ENCODE results near the gene ALDOC.

The ALDOC gene

GRCh38 chr17:28597606-28598383 is 21.1 kb upstream of the ALDOC start:
- peak overlapping the region; percentile 70 for H3K27ac ChIP-seq (ENCODE audit: low read depth, low read length, poor library complexity, severe bottlenecking)
- H3F3A ChIP-seq (ENCODE audit: insufficient read depth, low read length): no peaks in the 10 kb centered on the region
- no peak for TF ChIP-seq CTCF (IDR thresholded peaks at IDR 0.05; ENCODE audit: low read length)
- TF ChIP-seq EZH2 (IDR thresholded peaks at IDR 0.05; ENCODE audit: borderline replicate concordance, low read length): no peak
- no peaks in the 10 kb centered on the region for H3K27me3 ChIP-seq (ENCODE audit: insufficient read depth, low read length)
- no peaks in the 10 kb centered on the region for H3K9me3 ChIP-seq (ENCODE audit: low read length)
- peak overlapping the region; percentile 88 for H3K9ac ChIP-seq (ENCODE audit: low read length)
- H3K4me1 ChIP-seq (ENCODE audit: insufficient read depth, low read length, severe bottlenecking): peaks cover 19% of the 10 kb centered on the region
- no peaks in the 10 kb centered on the region for H4K20me1 ChIP-seq (ENCODE audit: insufficient read depth, low read length)
- peak overlapping the region; percentile 84 for H3K4me3 ChIP-seq (ENCODE audit: low read depth, low read length, poor library complexity, severe bottlenecking)
- H3K9me2 ChIP-seq (ENCODE audit: low read depth, low read length): no peaks in the 10 kb centered on the region
- H2AFZ ChIP-seq (ENCODE audit: low read length): no peak overlapping the region
- peaks cover 30% of the 10 kb centered on the region for H3K36me3 ChIP-seq (ENCODE audit: insufficient read depth, low read length)
- peak overlapping the region; percentile 97 for H3K4me2 ChIP-seq (ENCODE audit: low read length)
- peaks cover 14% of the 10 kb centered on the region for H3K79me2 ChIP-seq (ENCODE audit: insufficient read depth, low read length)

- Histone ChIP-seq H3K4me2 (ENCODE audit: low read length) (no peak overlapping the region), H3K9me2 (ENCODE audit: low read depth, low read length) (no peaks in the 10 kb centered on the region), H3K79me2 (ENCODE audit: insufficient read depth, low read length) (peaks cover under 1% of the 10 kb centered on the region), H4K20me1 (ENCODE audit: insufficient read depth, low read length) (no peaks in the 10 kb centered on the region), H3K36me3 (ENCODE audit: insufficient read depth, low read length) (peaks cover 70% of the 10 kb centered on the region), H3K4me1 (ENCODE audit: insufficient read depth, low read length, severe bottlenecking) (peaks cover 1% of the 10 kb centered on the region), H3F3A (ENCODE audit: insufficient read depth, low read length) (no peaks in the 10 kb centered on the region), H3K27me3 (ENCODE audit: insufficient read depth, low read length) (no peaks in the 10 kb centered on the region), H3K27ac (ENCODE audit: low read depth, low read length, poor library complexity, severe bottlenecking) (no peak overlapping the region), H3K4me3 (ENCODE audit: low read depth, low read length, poor library complexity, severe bottlenecking) (no peak overlapping the region), H3K9ac (ENCODE audit: low read length) (no peak overlapping the region), H2AFZ (ENCODE audit: low read length) (no peak overlapping the region), H3K9me3 (ENCODE audit: low read length) (no peaks in the 10 kb centered on the region)
- TF ChIP-seq CTCF (IDR thresholded peaks at IDR 0.05; ENCODE audit: low read length) (no peak), EZH2 (IDR thresholded peaks at IDR 0.05; ENCODE audit: borderline replicate concordance, low read length) (no peak)
These were observed 15.6 kb upstream of the ALDOC start for GRCh38 chr17:28592260-28592659.

GRCh38 chr17:28585851-28586250 is 9.2 kb upstream of the ALDOC start:
- Histone ChIP-seq H3K9me3 (ENCODE audit: low read length) (no peaks in the 10 kb centered on the region), H2AFZ (ENCODE audit: low read length) (no peak overlapping the region), H3F3A (ENCODE audit: insufficient read depth, low read length) (no peaks in the 10 kb centered on the region), H3K27me3 (ENCODE audit: insufficient read depth, low read length) (no peaks in the 10 kb centered on the region), H3K4me2 (ENCODE audit: low read length) (no peak overlapping the region), H4K20me1 (ENCODE audit: insufficient read depth, low read length) (no peaks in the 10 kb centered on the region), H3K36me3 (ENCODE audit: insufficient read depth, low read length) (peaks cover 89% of the 10 kb centered on the region), H3K9ac (ENCODE audit: low read length) (no peak overlapping the region), H3K4me1 (ENCODE audit: insufficient read depth, low read length, severe bottlenecking) (no peaks in the 10 kb centered on the region), H3K9me2 (ENCODE audit: low read depth, low read length) (no peaks in the 10 kb centered on the region), H3K79me2 (ENCODE audit: insufficient read depth, low read length) (no peaks in the 10 kb centered on the region), H3K27ac (ENCODE audit: low read depth, low read length, poor library complexity, severe bottlenecking) (no peak overlapping the region), H3K4me3 (ENCODE audit: low read depth, low read length, poor library complexity, severe bottlenecking) (no peak overlapping the region)
- TF ChIP-seq EZH2 (IDR thresholded peaks at IDR 0.05; ENCODE audit: borderline replicate concordance, low read length): no peak

GRCh38 chr17:28584434-28584833 is 7.7 kb upstream of the ALDOC start:
- Histone ChIP-seq H3K9me3 (ENCODE audit: low read length) (no peaks in the 10 kb centered on the region), H3K4me1 (ENCODE audit: insufficient read depth, low read length, severe bottlenecking) (no peaks in the 10 kb centered on the region), H3K36me3 (ENCODE audit: insufficient read depth, low read length) (peaks cover 92% of the 10 kb centered on the region), H3K9ac (ENCODE audit: low read length) (no peak overlapping the region), H4K20me1 (ENCODE audit: insufficient read depth, low read length) (no peaks in the 10 kb centered on the region), H3K9me2 (ENCODE audit: low read depth, low read length) (no peaks in the 10 kb centered on the region), H3K79me2 (ENCODE audit: insufficient read depth, low read length) (no peaks in the 10 kb centered on the region), H3F3A (ENCODE audit: insufficient read depth, low read length) (no peaks in the 10 kb centered on the region; the same call in 1 of the 2 replicates), H3K27ac (ENCODE audit: low read depth, low read length, poor library complexity, severe bottlenecking) (no peak overlapping the region), H3K4me3 (ENCODE audit: low read depth, low read length, poor library complexity, severe bottlenecking) (no peak overlapping the region), H3K4me2 (ENCODE audit: low read length) (no peak overlapping the region), H2AFZ (ENCODE audit: low read length) (no peak overlapping the region), H3K27me3 (ENCODE audit: insufficient read depth, low read length) (no peaks in the 10 kb centered on the region)
- TF ChIP-seq EZH2 (IDR thresholded peaks at IDR 0.05; ENCODE audit: borderline replicate concordance, low read length) (no peak), CTCF (IDR thresholded peaks at IDR 0.05; ENCODE audit: low read length) (no peak)
